H9 (cell line): ENCODE results near the gene P3H3. TPM values are rescaled to one million over a fixed set of nuclear protein-coding genes. Genes with fewer than 3 reads are reported as not detected.

ENCODE experiments used
- DNase-seq: peaks from one replicate; pipeline ENCODE4 v3.0.0-alpha.2; 2017
- H2AFZ ChIP-seq: one replicate; pipeline ENCODE4 v1.6.1; 2013; ENCODE audit warnings: mild to moderate bottlenecking, low read length, control low read depth, moderate library complexity
- H2AK5ac ChIP-seq: 2 replicates; pipeline ENCODE4 v1.6.1; 2013; ENCODE audit warnings: low read length, control low read depth, mixed read lengths; ENCODE audit not compliant: insufficient read length
- H2BK120ac ChIP-seq: one replicate; pipeline ENCODE4 v1.6.1; 2013; ENCODE audit warnings: low read depth, mild to moderate bottlenecking, low read length, control low read depth, inconsistent platforms; ENCODE audit not compliant: poor library complexity, severe bottlenecking
- H2BK12ac ChIP-seq: 2 replicates; pipeline ENCODE4 v1.6.1; 2013; ENCODE audit warnings: low read length, control low read depth, mixed read lengths, low read depth; ENCODE audit not compliant: insufficient read length
- H2BK15ac ChIP-seq: 2 replicates; pipeline ENCODE4 v1.6.1; 2013; ENCODE audit warnings: low read depth, low read length, control low read depth
- H2BK20ac ChIP-seq: one replicate; pipeline ENCODE4 v1.6.1; 2013; ENCODE audit warnings: low read depth, mild to moderate bottlenecking, low read length, control low read depth, inconsistent platforms; ENCODE audit not compliant: poor library complexity, severe bottlenecking
- H2BK5ac ChIP-seq: 2 replicates; pipeline ENCODE4 v1.6.1; 2013; ENCODE audit warnings: low read length, control low read depth, mixed read lengths; ENCODE audit not compliant: insufficient read length
- H3K14ac ChIP-seq: 2 replicates; pipeline ENCODE4 v1.6.1; 2013; ENCODE audit warnings: low read length, control low read depth; ENCODE audit not compliant: insufficient read depth
- H3K18ac ChIP-seq: 2 replicates; pipeline ENCODE4 v1.6.1; 2013; ENCODE audit warnings: low read depth, mild to moderate bottlenecking, mixed read lengths, low read length, control low read depth; ENCODE audit not compliant: insufficient read length
- H3K23ac ChIP-seq: 2 replicates; pipeline ENCODE4 v1.6.1; 2013; ENCODE audit warnings: low read length, control low read depth, mixed read lengths, low read depth; ENCODE audit not compliant: insufficient read length
- H3K23me2 ChIP-seq: 2 replicates; pipeline ENCODE4 v1.6.1; 2013; ENCODE audit warnings: low read depth, mild to moderate bottlenecking, mixed read lengths, low read length, control low read depth; ENCODE audit not compliant: insufficient read length, poor library complexity, severe bottlenecking
- H3K27ac ChIP-seq: 2 replicates; pipeline ENCODE4 v1.5.1; 2013; ENCODE audit warnings: low read length, control low read depth, mixed read lengths, low read depth; ENCODE audit not compliant: insufficient read length
- H3K27me3 ChIP-seq: 2 replicates; pipeline ENCODE4 v1.6.1; 2013; ENCODE audit warnings: low read length, control low read depth, inconsistent platforms; ENCODE audit not compliant: insufficient read depth
- H3K4ac ChIP-seq: 2 replicates; pipeline ENCODE4 v1.6.1; 2013; ENCODE audit warnings: low read depth, mild to moderate bottlenecking, control low read depth, inconsistent platforms, low read length, moderate library complexity
- H3K4me1 ChIP-seq: 2 replicates; pipeline ENCODE4 v1.6.1; 2013; ENCODE audit warnings: low read length, control low read depth, inconsistent platforms; ENCODE audit not compliant: insufficient read depth
- H3K4me2 ChIP-seq: 2 replicates; pipeline ENCODE4 v1.6.1; 2013; ENCODE audit warnings: low read length, control low read depth, mixed read lengths; ENCODE audit not compliant: insufficient read length, insufficient read depth
- H3K56ac ChIP-seq: 2 replicates; pipeline ENCODE4 v1.6.1; 2013; ENCODE audit warnings: low read depth, mild to moderate bottlenecking, mixed read lengths, low read length, control low read depth; ENCODE audit not compliant: insufficient read length
- H3K79me1 ChIP-seq: 2 replicates; pipeline ENCODE4 v1.6.1; 2013; ENCODE audit warnings: low read depth, mild to moderate bottlenecking, moderate library complexity, low read length, control low read depth, inconsistent platforms; ENCODE audit not compliant: insufficient read depth, poor library complexity, severe bottlenecking
- H3K79me2 ChIP-seq: 2 replicates; pipeline ENCODE4 v1.6.1; 2013; ENCODE audit warnings: low read length, control low read depth, inconsistent platforms; ENCODE audit not compliant: insufficient read depth
- H3K9ac ChIP-seq: 2 replicates; pipeline ENCODE4 v1.6.1; 2013; ENCODE audit warnings: low read length, control low read depth, mixed read lengths; ENCODE audit not compliant: insufficient read length; ENCODE audit errors: extremely low read depth
- H3K9me3 ChIP-seq: one replicate; pipeline ENCODE4 v1.6.1; 2013; ENCODE audit warnings: low read depth, low read length, inconsistent platforms; ENCODE audit not compliant: control insufficient read depth
- H3T11ph ChIP-seq: one replicate; pipeline ENCODE4 v1.6.1; 2013; ENCODE audit warnings: mild to moderate bottlenecking, low read length, control low read depth, inconsistent platforms
- H4K20me1 ChIP-seq: one replicate; pipeline ENCODE4 v1.6.1; 2013; ENCODE audit not compliant: control insufficient read depth, insufficient read length, insufficient read depth
- H4K5ac ChIP-seq: 2 replicates; pipeline ENCODE4 v1.6.1; 2013; ENCODE audit warnings: low read depth, mild to moderate bottlenecking, mixed read lengths, low read length, control low read depth; ENCODE audit not compliant: insufficient read length
- H4K8ac ChIP-seq: replicated peaks from 2 replicates; pipeline ENCODE4 v1.6.1; 2013; ENCODE audit warnings: low read length, control low read depth, mixed read lengths, low read depth; ENCODE audit not compliant: insufficient read length
- H4K91ac ChIP-seq: 2 replicates; pipeline ENCODE4 v1.6.1; 2013; ENCODE audit warnings: low read depth, mild to moderate bottlenecking, moderate library complexity, mixed read lengths, low read length, control low read depth; ENCODE audit not compliant: insufficient read length
- H3K27ac Mint-ChIP-seq, 3 experiments: 2 replicates in 2 of 3; 3 replicates in 1 of 3; pipeline ENCODE4 v1.8.0; 2020 to 2021; ENCODE audit warnings: mixed read lengths in 3 of 3, mild to moderate bottlenecking in 1 of 3, moderate library complexity in 1 of 3
- H3K27me3 Mint-ChIP-seq: 2 replicates; pipeline ENCODE4 v1.8.0; 2021; ENCODE audit warnings: low read depth, mild to moderate bottlenecking, moderate library complexity, mixed read lengths
- H3K36me3 Mint-ChIP-seq, 3 experiments: 2 replicates in 2 of 3; 3 replicates in 1 of 3; pipeline ENCODE4 v1.8.0; 2020 to 2021; ENCODE audit warnings: low read depth in 3 of 3, mixed read lengths in 3 of 3; ENCODE audit not compliant: insufficient read depth in 1 of 3
- H3K4me1 Mint-ChIP-seq, 2 experiments: 2 replicates each; pipeline ENCODE4 v1.8.0; 2020; ENCODE audit warnings: mixed read lengths in 2 of 2
- H3K4me3 Mint-ChIP-seq, 2 experiments: 2 replicates in 1 of 2; 3 replicates in 1 of 2; pipeline ENCODE4 v1.8.0; 2020 to 2021; ENCODE audit warnings: mild to moderate bottlenecking in 2 of 2, mixed read lengths in 2 of 2, moderate library complexity in 1 of 2
- H3K9me3 Mint-ChIP-seq, 2 experiments: 2 replicates in 1 of 2; 3 replicates in 1 of 2; pipeline ENCODE4 v1.8.0; 2020; ENCODE audit warnings: mild to moderate bottlenecking in 2 of 2, mixed read lengths in 2 of 2, moderate library complexity in 1 of 2
- CTCF ChIP-seq: fragments of 200-600 bp; sonication (generic); conservative IDR thresholded peaks from 3 replicates; pipeline ENCODE4 v1.8.0; 2021; ENCODE audit warnings: antibody characterized with exemption, mild to moderate bottlenecking
- WGBS: extraction: QIAGEN DNeasy Blood & Tissue Kit; methylation state at CpG from one replicate; pipeline ENCODE4 v1.1.7; 2013; ENCODE audit warnings: missing lambda C conversion rate, low lambda C conversion rate, mixed read lengths; ENCODE audit not compliant: insufficient read length; ENCODE audit errors: extremely low coverage; 5-methylcytosine and 5-hydroxymethylcytosine counted together
- total RNA-seq: library from RNA; stranded (reverse); gene quantifications from 2 replicates; pipeline ENCODE4 v1.2.1, GENCODE V29; 2021

Gene P3H3
- total RNA-seq, 1 experiment from 2014 or later: 55.0 TPM

GRCh38 chr12:6837370-6838060, 9.3 kb downstream of the P3H3 start:
- Histone ChIP-seq H3K27me3 (no peaks in the 10 kb centered on the region), H2AK5ac (no peak overlapping the region), H3K4me2 (no peak overlapping the region), H2BK12ac (no peak overlapping the region), H3K79me1 (no peaks in the 10 kb centered on the region), H4K20me1 (no peaks in the 10 kb centered on the region), H3T11ph (no peak overlapping the region), H3K56ac (no peak overlapping the region), H3K18ac (no peak overlapping the region), H3K4me1 (no peaks in the 10 kb centered on the region), H3K79me2 (no peaks in the 10 kb centered on the region), H2BK20ac (no peak overlapping the region), H2BK5ac (no peak overlapping the region), H3K27ac (no peak overlapping the region), H3K23me2 (no peaks in the 10 kb centered on the region), H4K5ac (no peak overlapping the region), H3K14ac (no peak overlapping the region), H3K4ac (no peak overlapping the region), H2BK15ac (no peak overlapping the region), H3K9me3 (no peaks in the 10 kb centered on the region), H2BK120ac (no peak overlapping the region), H2AFZ (no peak overlapping the region), H4K91ac (no peak overlapping the region), H3K23ac (no peak overlapping the region), H4K8ac (no peak overlapping the region), H3K9ac (no peak overlapping the region)
- no CpG with 5 or more reads among the region's 26 CpGs for WGBS
- H3K4me3 Mint-ChIP-seq: no peak overlapping the region
- H3K4me1 Mint-ChIP-seq: peaks cover 4 to 26% of the 10 kb centered on the region in 2 experiments; a peak in 3 of 4 replicates
- no peaks in the 10 kb centered on the region for H3K27me3 Mint-ChIP-seq
- peaks cover 27 to 68% (median 66%) of the 10 kb centered on the region in 3 experiments; a peak in 6 of 7 replicates for H3K36me3 Mint-ChIP-seq
- TF ChIP-seq CTCF: no peak
- DNase-seq: no peak
- no peaks in the 10 kb centered on the region; a peak in 1 of 5 replicates for H3K9me3 Mint-ChIP-seq
- no peak overlapping the region for H3K27ac Mint-ChIP-seq
